GM21390 (cell line): ENCODE results near the gene GFER.
"Not testable (repeated sequence)": the region's sequence is repeated elsewhere in the genome, so short reads cannot be mapped to it uniquely, and the experiment has no call there.

Experiments used
- ATAC-seq: cut with Tn5 transposase; IDR thresholded peaks from one replicate; pipeline ENCODE4 v1.9.1; 2021; ENCODE audit not compliant: unreplicated experiment

Gene GFER

DNA sequence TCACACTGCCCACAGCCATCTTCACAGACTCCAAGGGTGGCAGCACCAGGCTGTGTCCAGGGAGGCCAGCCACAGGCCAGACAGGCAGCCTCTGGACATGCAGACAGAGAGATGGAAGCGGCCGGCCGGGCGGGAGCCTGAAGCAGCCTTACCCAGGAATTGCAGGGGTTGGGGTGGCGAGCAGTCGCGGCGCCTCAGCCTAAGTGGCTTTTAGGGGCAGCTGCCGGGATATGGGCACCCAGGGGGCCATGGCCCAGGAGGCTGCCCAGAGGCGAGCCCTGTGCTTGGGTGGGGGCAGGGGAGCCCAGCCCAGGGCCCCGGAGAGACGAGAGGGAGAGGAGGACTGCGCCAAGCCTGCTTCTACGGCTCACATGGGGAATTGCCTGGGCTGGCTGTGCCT is 41.3 kb downstream of the GFER start:
- ATAC-seq: no peak

DNA sequence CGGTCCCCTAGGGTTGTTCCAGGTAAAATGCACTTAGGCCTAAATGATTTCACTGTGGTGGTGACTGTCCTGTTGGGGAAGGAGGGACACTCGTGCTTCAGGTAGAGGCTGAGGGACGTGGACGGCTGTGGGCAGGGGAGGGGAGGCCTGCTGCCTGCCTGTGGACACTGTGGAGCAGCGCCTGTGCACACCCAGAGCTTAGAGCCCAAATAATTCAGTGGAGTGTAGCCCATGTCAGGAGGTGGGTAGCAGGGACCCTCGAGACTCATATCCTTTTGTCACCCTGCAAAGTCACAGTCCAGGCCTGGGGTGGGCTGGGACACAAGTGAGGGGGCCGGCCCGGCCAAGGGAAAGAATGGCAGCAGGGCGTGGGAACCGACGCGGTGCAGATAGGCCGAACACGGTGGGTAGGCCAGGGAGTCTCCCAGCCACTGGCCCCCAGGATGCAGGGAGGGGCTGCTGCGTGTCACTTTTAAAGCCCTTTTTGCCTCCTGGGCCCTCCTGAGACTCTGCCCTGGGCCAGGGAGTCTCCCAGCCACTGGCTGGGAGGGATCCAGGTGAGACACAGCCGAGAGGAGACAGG is 42.0 kb downstream of the GFER start:
- ATAC-seq: no peak

DNA sequence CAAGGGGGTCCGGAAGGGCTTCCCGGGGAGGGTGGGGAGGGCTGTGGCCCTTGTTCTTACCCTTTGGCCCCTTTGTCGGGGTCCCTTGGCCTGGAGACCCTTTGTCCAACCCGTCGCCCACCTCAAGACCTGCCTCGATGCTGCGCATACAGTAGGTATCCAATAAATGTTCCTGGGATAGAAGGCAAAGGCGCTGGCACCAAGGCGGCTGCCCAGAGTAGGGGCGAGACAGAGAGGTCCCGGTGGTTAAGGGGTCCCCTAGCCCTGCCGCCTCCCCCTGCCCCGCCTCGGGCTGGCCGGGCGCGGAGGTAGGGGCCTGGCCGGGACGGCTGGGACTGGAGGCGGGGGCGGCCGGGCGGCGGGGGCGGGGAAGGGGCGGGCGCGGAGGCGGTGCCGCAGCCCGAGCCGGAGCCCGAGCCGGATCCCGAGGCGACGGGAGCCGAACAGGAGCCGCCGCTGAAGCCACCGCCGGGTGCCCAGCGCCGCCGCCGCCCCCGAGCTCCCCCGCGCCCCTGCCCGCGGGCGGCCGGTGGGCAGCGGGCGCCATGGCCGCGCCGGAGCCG is 42.5 kb downstream of the GFER start, which contains the start of gene NHERF2:
Gene NHERF2, plus strand, starts transcription at position 442 of the 563 bp plus-strand sequence. Its CDS starts 104 bp downstream, at position 546.
- no peak for ATAC-seq

DNA sequence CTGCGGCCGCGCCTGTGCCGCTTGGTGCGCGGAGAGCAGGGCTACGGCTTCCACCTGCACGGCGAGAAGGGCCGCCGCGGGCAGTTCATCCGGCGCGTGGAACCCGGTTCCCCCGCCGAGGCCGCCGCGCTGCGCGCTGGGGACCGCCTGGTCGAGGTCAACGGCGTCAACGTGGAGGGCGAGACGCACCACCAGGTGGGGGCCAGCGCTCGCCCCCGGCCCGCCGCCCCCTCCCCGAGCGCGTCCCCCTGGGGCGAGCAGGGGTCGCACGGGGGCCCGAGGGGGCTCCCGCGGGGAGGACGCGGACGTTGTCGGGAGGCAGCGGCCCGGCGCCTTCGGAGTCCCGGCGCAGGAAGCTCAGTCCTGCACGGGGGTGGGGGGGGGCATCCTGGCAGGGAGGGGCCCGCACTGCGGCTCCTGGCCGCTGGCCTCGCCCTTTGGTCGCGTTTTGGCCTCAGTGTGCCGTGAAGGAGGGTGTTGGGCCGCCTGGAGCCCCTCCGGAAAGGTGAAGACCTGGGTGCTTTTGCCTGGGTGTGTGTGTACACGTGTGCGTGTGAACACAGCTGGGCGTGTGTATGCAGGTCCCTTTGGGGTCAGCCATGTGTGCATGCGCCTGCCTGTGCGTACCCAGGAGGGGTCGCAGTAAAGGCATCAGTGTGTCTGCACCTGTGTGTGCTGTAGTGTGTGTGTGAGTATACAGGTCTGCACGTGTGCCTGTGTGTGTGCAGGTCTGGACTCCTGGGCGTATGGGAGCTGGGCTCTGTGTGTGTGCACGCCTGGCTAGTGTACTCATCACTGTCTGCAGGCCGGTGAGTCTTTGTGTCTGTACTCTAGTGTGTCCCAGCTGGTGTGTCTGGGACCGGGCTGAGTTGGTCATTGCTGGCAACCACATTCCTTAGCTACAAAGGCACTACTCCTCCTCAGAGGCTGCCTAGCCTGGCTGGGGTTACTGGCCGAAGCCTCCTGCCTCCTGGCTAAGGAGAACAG is 43.3 kb downstream of the GFER start:
- no peak for ATAC-seq

DNA sequence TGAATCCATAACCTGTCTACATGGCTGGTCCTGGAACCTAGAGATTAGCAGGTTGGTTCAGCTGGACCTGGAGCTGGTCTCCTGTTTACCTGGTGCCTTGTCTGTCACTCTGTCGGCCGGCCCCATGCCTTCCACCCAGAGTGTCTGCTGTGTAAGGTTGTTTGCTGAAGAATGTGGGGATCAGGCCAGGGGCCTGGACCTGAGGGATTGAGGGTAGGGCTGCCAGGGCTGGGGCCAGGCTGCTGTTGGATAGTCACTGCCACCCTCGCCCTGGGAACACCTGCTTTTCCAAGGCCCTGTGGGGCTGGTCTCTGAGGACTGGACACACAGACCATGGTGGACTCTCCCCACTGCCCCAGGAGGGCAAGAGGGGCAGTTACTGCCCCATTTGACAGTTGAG is 44.2 kb downstream of the GFER start:
- no peak for ATAC-seq

DNA sequence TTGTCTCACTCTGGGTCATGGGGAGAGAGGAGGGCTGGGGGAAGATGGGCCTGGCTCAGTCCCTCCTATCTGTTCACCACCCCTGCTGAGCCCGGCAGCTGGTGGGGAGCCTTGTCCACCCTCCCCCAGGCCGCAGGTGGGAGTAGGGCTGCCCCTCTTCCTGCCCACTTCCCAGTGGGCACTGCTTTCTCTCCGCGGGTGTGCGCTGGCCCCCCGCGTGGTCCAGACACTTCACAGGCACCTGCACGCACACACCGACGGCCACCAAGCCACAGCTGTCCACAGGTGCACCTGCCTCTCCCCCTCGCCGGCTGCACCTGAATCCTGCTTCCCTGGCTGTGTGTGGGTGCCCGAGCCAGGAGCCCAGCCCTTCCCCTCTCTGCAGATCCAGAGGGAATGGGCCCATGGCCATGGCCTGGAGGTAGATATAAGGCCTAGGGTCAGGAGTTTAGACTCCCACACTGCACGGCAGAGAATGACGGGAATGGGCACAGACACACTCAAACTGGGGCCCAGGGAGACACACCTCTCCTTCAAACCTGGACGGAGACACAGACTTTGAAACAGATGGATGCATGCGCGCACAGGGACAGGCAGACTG is 44.7 kb downstream of the GFER start:
- ATAC-seq: no peak

DNA sequence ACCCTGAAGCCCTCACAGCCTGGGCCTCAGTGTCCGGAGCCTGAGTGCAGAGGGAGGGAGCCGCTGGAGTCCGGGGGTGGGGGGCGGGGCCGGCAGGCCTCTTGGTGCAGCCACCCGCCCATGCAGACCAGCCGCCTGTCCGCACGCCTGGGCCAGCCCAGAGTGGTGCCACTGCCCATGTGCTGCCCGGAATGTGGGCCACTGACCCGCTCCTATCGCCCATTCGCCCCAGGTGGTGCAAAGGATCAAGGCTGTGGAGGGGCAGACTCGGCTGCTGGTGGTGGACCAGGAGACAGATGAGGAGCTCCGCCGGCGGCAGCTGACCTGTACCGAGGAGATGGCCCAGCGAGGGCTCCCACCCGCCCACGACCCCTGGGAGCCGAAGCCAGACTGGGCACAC is 45.4 kb downstream of the GFER start:
- ATAC-seq: no peak

DNA sequence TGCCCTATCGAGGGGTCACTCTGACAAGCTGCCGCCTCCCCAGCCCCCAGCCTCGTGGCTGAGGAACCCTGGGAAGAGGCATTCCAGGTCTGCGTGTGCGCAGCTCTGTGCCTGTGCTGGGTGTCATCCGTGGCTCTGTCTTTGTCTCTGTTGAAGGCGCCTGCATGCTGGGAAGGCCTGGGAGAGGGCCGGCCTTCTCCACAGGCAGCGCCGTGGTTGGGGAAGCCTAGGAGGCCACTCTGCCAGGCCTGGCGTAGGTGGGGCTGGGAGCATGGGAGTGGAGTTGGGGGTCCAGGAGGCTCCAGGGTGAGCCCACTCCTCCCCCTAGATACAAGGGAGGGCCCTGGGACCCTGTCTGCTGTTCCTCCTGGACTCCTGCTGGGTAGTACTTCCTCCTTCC is 46.0 kb downstream of the GFER start:
- no peak for ATAC-seq

DNA sequence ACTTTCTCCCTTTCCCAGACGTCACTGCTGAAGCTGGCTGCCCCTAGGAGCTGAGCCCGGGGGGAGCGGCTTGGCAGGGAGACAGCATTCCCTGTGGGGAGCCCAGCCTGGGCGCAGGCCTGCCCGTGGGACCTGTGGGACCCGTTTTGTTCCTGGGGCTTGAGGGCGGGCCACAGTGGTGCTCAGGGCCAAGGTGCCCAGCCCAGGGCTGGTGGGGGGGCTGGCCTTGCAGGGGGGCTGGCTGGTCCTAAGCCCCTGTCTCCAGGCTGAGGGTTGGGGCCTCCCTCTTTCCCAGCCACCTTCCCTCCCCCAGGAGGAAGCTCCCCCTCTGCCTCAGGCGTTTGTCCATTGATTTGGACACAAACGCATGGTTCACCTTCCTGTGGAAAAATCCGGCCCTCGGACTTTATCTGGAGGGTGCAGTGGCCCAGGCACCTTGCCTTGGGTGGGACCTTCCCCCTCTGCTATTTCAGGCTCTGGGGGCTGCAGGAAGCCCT is 47.1 kb downstream of the GFER start:
- ATAC-seq: no peak

DNA sequence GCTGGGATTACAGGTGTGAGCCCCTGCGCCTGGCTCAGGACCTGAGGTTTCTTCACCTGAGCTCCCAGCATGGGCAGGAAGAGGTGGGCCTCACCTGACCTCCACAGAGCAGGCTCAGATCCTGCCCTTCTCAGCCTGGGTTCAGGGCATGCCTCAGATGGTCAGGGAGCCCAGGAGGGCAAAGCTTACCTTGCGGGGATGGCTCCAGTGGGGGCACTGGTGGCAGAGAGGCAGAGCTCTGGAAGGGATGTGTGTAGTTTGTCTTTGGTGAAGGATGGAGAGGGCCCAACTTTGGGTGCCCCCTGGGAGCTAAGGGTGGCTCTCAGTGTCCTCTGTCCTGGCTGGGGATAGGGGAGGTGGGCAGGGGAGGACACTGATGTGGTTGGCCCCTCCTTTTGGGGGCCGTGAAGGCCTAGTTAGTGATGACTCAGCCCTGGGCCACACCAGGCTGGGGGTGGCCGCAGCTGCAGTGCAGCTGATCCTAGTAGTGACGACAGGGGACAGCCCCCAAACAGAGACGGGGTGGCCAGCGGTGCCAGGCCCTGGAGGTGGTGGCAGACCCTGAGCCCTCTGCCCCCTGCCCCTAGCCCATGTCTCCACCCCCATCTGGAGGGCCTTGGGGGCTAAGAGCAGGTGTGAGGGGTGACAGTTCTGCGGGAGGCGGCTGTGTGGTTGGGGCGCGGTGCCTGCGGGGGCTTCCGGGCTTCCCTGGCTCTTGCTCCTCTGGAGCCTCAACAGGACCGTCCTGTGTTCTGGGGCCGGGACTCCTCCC is 48.5 kb downstream of the GFER start:
- no peak for ATAC-seq

DNA sequence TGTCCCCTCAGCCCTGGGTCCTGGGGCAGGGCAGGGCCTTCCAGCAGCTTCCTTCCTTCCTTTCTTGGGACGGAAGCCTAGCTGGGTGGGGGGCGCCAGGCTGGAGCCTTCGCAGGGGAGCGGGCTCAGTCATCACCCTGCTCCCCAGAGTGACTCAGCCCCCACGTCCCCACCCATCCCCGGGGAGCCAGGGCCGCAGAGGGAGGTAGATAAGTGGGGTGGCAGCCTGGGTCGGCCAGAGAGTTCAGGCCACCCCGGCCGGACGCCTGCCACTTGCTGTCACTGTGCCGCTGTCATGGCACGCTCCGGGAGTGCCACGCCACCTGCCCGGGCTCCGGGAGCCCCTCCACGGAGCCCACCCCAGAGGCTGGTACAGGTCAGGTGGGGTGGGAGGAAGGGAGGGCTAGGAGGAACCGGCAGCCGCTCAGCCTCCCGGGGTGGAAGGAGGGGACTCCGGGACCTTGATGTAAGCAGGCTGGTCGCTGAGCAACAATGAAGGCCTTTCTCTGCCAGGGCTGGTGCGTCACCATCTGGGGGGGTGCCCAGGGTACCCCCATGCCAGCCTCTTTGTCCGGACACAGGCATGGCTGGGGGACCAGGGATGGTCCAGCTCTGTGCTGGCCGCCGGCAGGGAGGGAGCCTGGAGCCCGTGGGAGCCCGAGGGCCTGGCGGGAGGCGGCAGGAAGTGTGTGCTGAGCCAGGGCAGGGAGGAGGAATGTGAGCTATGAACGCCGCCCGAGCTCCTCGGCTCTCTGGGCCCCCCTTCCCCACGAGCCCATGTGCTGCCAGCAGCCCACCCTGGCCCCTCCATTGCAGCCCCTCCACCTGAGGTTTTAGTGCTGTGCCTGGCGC is 49.3 kb downstream of the GFER start:
- ATAC-seq: no peak

DNA sequence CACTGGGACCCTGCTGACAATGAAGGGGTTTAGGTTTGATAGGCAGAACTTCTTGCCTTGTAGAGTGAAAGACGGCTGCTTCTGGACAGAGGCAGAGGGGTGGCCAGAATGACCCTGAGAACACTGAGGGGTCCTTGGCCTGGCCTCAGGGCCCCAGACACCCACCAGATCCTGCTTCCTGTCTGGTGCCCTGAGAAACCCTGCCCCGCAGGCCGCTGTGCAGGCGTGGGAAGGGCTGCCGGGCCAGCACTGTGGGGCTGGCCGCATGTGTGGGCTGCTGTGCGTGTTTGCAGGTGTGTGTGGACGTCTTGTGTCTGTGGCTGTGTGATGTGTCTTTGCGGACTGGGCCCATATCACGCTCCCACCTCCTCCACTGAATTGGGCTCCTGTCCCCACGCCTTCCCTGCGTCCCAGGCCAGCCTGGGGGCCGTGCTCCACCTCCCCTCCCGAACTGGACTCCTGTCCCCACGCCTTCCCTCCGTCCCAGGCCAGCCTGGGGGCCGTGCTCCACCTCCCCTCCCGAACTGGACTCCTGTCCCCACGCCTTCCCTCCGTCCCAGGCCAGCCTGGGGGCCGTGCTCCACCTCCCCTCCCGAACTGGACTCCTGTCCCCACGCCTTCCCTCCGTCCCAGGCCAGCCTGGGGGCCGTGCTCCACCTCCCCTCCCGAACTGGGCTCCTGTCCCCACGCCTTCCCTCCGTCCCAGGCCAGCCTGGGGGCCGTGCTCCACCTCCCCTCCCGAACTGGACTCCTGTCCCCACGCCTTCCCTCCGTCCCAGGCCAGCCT is 50.1 kb downstream of the GFER start:
- not testable (repeated sequence) for ATAC-seq

DNA sequence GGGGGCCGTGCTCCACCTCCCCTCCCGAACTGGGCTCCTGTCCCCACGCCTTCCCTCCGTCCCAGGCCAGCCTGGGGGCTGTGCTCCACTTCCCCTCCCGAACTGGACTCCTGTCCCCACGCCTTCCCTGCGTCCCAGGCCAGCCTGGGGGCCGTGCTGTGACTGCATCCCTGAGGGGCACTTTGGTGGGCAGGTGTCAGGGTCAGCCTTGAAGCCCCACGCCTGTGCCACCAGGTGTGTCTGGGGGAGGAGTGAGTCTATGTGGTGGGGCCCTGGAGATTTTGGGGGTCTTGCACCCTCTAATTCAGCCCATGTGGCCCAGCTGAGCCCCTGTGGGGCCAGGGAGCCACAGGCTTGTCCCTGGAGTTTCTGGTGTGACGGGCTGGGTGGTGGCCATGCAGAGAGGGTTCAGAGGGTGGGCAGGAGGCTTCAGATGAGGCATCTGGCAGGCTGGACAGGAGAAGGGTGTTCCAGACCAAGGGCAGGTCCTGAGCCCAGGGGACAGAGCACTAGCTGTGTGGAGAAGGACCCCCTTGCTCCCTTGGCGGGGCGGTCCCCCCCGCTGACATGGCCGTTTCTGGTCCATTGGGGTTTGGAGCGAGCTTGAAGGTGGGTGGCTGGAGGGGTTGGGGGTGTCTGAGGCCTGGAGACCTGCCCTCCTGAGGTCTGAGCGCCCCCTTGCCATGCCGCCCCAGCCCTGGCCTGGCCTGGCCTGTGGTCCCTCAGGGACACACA is 50.9 kb downstream of the GFER start:
- no peak for ATAC-seq

DNA sequence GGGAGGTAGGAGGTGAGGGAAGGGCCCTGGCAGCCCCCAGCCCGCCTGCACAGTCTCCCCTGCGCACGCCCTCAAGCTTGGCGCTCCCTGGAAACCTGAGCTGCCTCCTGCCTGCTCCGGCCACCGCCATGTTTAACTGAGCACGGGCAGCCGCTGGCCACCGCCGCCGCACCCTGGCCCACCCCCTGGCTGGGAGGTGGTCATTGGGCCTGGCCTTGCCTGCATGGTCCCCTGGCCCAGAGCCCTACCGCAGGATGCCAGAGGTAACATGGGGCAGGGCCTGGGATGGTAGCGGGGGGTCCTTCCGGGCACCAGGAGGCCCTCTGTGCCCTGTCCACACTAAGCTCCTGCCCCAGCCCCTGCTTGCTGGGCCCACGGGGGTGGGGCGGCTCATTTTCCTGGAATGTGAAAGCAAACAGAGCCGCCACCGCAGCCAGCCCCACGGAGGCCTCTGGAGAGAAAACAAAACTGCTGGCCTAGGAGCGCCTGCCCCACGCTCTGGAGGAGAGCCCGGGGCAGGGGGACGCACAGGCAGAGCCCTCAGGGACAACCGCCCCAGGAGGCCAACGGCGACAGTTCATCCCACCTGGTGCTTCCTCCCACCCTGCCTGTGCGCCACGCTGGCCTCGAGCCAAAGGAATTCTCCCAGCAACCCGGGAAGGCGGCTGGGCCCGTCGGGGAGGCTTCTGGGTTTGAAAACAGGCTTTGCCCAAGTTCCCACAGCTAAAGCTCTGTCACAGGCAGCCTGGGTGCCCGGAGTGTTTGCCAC is 51.6 kb downstream of the GFER start:
- ATAC-seq: no peak

DNA sequence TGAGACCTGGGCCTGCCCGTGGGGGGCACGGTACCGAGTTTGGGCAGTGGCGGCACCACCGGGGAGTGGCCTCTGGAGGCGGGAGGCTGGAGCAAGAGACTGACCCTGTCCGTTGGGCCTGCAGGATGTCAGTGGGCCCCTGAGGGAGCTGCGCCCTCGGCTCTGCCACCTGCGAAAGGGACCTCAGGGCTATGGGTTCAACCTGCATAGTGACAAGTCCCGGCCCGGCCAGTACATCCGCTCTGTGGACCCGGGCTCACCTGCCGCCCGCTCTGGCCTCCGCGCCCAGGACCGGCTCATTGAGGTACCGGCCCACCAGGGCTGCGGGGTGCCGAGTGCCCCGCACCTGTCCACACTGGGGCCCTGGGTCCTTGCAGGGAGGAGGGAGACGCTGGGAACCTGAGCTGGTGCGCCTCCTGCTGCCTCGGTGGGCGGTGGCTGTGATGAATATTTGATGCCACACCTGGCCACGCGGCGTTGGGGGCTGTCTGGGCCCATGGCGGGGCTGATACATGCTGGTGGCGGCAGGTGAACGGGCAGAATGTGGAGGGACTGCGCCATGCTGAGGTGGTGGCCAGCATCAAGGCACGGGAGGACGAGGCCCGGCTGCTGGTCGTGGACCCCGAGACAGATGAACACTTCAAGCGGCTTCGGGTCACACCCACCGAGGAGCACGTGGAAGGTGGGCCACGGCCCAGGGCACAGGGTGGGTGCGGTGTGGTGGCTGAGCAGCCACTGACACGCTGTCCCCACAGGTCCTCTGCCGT is 52.4 kb downstream of the GFER start:
- ATAC-seq: no peak

DNA sequence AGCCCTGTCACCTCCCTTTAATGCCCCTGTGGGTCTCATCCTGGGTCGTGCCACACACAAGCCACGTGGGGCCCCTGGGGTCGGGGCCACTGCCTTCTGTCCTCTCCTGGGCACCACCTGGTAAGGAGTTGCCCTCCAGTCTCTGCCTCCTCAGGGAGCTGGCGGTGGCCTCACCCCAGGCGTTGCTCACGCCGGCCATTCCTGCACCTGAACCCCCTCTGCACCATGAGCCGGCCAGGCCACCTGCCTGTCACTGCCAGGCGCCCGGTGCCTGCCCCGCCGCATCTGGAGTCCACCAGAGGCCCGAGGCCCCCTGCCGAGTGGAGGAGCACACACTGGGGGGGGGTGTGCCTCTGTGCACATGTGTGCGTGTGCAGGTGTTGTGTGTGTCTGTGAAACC is 53.1 kb downstream of the GFER start:
- no peak for ATAC-seq
